ENCODE data around the gene CBARP. TPM values are rescaled to one million over a fixed set of nuclear protein-coding genes. Genes with fewer than 3 reads are reported as not detected.

Gene CBARP
- total RNA-seq, 1 donor from 2014 or later: 1.0 TPM

DNA sequence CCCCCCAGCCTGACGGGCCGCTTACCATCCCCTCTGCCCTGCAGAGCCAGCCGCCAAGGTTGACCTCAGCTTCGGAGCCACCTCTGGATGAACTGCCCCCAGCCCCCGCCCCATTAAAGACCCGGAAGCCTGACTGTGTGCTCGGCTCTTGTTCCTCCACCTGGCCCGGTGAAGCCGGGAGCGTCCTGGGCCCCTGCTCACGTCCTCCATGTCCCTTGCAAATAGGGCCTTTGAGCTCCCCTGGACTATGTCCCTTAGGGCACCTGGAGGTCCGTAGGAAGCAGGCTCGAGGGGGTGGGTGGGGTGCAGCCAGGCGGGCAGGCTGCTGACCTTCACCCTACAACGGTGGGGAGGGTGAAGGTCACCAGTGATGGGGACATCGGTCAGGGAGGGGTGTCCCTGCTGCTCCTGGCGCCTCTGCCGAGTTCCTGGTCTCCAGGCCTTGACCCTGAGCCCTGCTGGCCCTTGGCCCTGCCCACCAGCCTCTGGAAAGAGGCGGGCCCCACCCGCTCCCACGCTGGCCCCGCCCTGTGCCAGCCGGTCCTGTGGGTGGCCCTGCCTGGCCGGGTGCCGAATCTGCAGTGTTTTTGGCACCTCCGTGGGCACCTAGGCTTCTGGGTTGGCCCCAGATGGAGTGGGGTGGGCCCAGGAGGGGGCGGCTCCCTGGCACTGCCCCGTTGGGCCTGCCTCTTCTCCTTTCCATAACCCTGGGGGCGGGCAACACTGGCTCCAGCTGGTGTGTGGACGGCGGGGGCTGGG is 7.1 kb upstream of the CBARP start:
- H3K27ac ChIP-seq: peak overlapping the region; percentile 83
- no peaks in the 10 kb centered on the region for H3K36me3 ChIP-seq
- H3K9me3 ChIP-seq: no peaks in the 10 kb centered on the region
- intact Hi-C loops (cut with DNase I): no loop called here
- H3K27me3 ChIP-seq: no peaks in the 10 kb centered on the region
- ATAC-seq: peak; percentile 40
- H3K4me3 ChIP-seq: peak overlapping the region; percentile 34
- peaks cover 60% of the 10 kb centered on the region for H3K4me1 ChIP-seq
- TF ChIP-seq, protein P1, sequence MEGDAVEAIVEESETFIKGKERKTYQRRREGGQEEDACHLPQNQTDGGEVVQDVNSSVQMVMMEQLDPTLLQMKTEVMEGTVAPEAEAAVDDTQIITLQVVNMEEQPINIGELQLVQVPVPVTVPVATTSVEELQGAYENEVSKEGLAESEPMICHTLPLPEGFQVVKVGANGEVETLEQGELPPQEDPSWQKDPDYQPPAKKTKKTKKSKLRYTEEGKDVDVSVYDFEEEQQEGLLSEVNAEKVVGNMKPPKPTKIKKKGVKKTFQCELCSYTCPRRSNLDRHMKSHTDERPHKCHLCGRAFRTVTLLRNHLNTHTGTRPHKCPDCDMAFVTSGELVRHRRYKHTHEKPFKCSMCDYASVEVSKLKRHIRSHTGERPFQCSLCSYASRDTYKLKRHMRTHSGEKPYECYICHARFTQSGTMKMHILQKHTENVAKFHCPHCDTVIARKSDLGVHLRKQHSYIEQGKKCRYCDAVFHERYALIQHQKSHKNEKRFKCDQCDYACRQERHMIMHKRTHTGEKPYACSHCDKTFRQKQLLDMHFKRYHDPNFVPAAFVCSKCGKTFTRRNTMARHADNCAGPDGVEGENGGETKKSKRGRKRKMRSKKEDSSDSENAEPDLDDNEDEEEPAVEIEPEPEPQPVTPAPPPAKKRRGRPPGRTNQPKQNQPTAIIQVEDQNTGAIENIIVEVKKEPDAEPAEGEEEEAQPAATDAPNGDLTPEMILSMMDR (IDR thresholded peaks at IDR 0.05): no peak
- DNase-seq: peak; percentile 92

DNA sequence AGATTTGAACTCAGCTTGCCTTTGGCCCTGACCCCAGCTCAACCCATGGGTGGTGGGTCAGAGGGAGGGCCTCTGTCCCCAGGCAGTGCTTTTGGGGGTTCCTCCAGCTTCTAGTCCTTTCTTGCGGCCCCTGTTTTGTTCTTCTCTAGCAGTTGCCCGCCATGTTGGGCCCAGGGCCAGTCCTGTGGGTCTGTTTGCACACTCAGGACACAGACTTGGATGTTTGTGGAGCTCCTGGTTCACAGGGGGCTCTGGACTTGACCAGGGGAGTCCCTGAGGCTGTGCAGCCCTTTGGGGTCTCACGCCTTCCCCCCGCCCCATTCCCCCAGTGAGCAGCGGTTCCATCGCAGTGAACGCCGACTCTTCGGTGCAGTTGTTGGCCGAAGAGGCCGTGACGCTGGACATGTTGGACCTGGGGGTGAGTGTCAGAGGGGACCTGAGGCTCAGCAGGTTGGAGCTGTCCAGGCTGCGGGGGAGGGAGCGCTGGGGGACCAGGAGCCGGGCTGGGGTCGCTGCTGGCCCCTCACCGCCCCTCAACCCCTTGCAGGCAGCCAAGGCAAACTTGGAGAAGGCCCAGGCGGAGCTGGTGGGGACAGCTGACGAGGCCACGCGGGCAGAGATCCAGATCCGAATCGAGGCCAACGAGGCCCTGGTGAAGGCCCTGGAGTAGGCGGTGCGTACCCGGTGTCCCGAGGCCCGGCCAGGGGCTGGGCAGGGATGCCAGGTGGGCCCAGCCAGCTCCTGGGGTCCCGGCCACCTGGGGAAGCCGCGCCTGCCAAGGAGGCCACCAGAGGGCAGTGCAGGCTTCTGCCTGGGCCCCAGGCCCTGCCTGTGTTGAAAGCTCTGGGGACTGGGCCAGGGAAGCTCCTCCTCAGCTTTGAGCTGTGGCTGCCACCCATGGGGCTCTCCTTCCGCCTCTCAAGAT is 6.2 kb upstream of the CBARP start:
- intact Hi-C loops (cut with DNase I): no loop called here
- DNase-seq (peak; percentile 93), ATAC-seq (peak; percentile 61)
- H3K9me3 ChIP-seq: no peaks in the 10 kb centered on the region
- peak overlapping the region; percentile 83 for H3K27ac ChIP-seq
- no peaks in the 10 kb centered on the region for H3K36me3 ChIP-seq
- peaks cover 60% of the 10 kb centered on the region for H3K4me1 ChIP-seq
- TF ChIP-seq, protein P1 (IDR thresholded peaks at IDR 0.05): peak; percentile 97
- no peaks in the 10 kb centered on the region for H3K27me3 ChIP-seq
- H3K4me3 ChIP-seq: peak overlapping the region; percentile 34

DNA sequence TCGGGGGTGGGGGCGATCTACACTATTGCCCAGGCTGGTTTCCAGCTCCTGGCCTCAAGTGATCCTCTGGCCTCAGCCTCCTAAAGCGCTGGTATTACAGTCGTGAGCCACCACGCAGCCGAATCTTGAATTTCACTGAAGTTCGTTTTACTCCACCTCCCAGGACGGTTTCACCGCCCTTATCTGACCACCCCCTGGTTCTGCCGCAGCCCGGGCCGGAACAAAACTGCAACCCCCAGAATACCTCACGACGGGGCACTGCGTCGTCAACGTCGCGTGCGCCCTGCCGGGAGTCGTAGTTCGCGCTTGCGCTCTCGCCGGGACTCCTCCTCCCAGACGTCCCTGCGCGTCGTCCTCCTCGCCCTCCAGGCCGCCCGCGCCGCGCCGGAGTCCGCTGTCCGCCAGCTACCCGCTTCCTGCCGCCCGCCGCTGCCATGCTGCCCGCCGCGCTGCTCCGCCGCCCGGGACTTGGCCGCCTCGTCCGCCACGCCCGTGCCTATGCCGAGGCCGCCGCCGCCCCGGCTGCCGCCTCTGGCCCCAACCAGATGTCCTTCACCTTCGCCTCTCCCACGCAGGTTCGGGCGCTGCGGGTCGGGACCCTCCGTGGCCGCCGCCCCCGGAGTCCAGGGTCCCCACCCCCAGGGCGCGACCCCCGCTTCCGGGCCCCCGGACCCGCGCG is 3.8 kb upstream of the CBARP start, which contains the start of gene ATP5F1D:
TSS of gene ATP5F1D (plus strand) at position 335 of the 679 bp plus-strand sequence. CDS start at position 435, 100 bp downstream.
- Histone ChIP-seq H3K27me3 (no peaks in the 10 kb centered on the region), H3K4me3 (peak within 1 kb of the TSS; percentile 88), H3K27ac (peak within 1 kb of the TSS; percentile 86), H3K9me3 (no peaks in the 10 kb centered on the region), H3K4me1 (peaks cover 56% of the 10 kb centered on the region), H3K36me3 (no peaks in the 10 kb centered on the region)
- DNase-seq (peak; percentile 98), ATAC-seq (peak; percentile 78)
- intact Hi-C loops (cut with DNase I): no loop called here
- TF ChIP-seq, protein P1 (IDR thresholded peaks at IDR 0.05): no peak

DNA sequence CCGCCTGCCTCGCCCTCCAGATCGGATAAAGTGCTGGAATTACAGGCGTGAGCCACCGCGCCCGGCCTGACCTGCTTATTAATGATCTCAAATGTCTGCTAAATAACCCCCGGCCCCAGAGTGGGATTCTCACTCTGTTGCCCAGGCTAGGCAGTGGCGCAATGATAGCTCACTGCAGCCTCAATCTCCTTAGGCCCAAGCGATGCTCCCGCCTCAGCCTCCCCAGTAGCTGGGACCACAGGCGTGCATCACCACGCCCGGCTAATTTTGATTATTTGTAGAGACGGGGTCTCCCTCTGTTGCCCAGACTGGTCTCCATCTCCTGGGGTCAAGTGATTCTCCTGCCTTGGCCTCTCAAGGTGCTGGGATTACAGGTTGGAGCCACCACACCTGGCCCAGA is 3.1 kb upstream of the CBARP start:
- Histone ChIP-seq H3K27me3 (no peaks in the 10 kb centered on the region), H3K9me3 (no peaks in the 10 kb centered on the region), H3K36me3 (no peaks in the 10 kb centered on the region), H3K4me1 (peaks cover 55% of the 10 kb centered on the region), H3K27ac (no peak overlapping the region), H3K4me3 (peak overlapping the region; percentile 88)
- DNase-seq (no peak), ATAC-seq (no peak)
- TF ChIP-seq, protein P1 (IDR thresholded peaks at IDR 0.05): no peak
- intact Hi-C loops (cut with DNase I): no loop called here

Data from upper lobe of right lung (tissue), 1 donor.